Suprapubic skin (tissue), 3 donors: ENCODE measurements around the gene JDP2.

Experiments used
- POLR2A ChIP-seq, 2 donors: fragments of 450-650 bp; IDR thresholded peaks; one replicate each; pipeline ENCODE4 v1.6.1; 2017; ENCODE audit warnings: antibody characterized with exemption in 2 of 2, mild to moderate bottlenecking in 2 of 2, moderate library complexity in 2 of 2
- TF ChIP-seq, protein P1 (sequence below), 2 donors: fragments of 200-600 bp in 1 of 2; fragments of 450-650 bp in 1 of 2; sonication (generic) in 1 of 2; IDR thresholded peaks; one replicate each; pipeline ENCODE4 v1.5.1; 2016 to 2019; ENCODE audit warnings: antibody characterized with exemption in 2 of 2, mild to moderate bottlenecking in 1 of 2, moderate library complexity in 1 of 2

DNA sequence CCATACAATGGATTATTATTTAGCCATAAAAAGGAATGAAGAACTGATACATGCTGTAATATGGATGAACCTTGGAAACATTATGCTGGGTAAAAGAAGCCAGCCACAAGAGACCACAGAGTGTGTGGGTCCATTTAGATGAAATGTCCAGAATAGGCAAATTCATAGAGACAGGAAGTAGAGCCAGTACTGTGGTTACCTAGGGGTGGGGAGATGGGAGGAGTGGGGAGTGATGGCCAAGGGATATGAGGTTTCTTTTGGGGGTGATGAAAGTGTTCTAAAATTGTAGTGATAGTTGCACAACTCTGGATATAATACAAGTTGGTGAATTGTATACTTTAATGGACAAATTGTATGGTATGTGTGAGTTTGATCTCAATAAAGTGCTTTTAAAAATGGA lies 18.6 kb downstream of the JDP2 start:
- no peak for TF ChIP-seq POLR2A (IDR thresholded peaks at IDR 0.05)
- TF ChIP-seq, protein P1, sequence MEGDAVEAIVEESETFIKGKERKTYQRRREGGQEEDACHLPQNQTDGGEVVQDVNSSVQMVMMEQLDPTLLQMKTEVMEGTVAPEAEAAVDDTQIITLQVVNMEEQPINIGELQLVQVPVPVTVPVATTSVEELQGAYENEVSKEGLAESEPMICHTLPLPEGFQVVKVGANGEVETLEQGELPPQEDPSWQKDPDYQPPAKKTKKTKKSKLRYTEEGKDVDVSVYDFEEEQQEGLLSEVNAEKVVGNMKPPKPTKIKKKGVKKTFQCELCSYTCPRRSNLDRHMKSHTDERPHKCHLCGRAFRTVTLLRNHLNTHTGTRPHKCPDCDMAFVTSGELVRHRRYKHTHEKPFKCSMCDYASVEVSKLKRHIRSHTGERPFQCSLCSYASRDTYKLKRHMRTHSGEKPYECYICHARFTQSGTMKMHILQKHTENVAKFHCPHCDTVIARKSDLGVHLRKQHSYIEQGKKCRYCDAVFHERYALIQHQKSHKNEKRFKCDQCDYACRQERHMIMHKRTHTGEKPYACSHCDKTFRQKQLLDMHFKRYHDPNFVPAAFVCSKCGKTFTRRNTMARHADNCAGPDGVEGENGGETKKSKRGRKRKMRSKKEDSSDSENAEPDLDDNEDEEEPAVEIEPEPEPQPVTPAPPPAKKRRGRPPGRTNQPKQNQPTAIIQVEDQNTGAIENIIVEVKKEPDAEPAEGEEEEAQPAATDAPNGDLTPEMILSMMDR (IDR thresholded peaks at IDR 0.05) = no peak
